T-helper 1 cell treated with Interleukin-12 subunit alpha and Interleukin-12 subunit beta and Interleukin-4 antibody, amounts not matched to agents 30 μg/mL and 1 μg/mL, for 36 hours (primary cell): ENCODE measurements around the gene PNPLA3.

Experiments used
- H3K27ac Mint-ChIP-seq: one replicate; pipeline ENCODE4 v1.8.0; 2021; ENCODE audit warnings: mild to moderate bottlenecking, mixed read lengths
- H3K27me3 Mint-ChIP-seq: one replicate; pipeline ENCODE4 v1.8.0; 2021; ENCODE audit warnings: low read depth, mixed read lengths
- H3K36me3 Mint-ChIP-seq: one replicate; pipeline ENCODE4 v1.8.0; 2021; ENCODE audit warnings: low read depth, mixed read lengths
- H3K4me1 Mint-ChIP-seq: one replicate; pipeline ENCODE4 v1.8.0; 2021; ENCODE audit warnings: low read depth, mixed read lengths
- H3K4me3 Mint-ChIP-seq: one replicate; pipeline ENCODE4 v1.8.0; 2021; ENCODE audit warnings: mild to moderate bottlenecking, moderate library complexity, mixed read lengths
- H3K9me3 Mint-ChIP-seq: one replicate; pipeline ENCODE4 v1.8.0; 2021; ENCODE audit warnings: mixed read lengths

PNPLA3 gene

DNA sequence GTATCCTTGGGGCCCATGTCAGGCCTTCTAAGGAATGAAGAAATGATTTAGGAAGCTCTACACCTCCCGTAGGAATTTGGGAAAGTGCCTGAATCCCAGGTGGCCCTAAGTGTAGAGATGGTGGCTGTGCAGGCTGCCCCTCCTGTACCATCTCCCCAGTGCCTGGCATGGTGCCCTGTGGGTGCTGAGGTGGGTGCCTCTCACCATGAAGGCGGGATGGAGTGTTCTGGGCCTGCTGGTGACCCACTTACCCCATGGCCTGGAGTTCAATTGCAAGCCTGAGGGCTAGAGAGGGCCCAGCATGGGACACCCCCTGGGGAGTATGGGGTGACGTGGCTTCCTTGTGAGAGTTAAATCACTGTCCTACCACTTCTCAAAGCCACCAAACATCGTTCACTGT, 51.4 kb downstream of the PNPLA3 start:
- Mint-ChIP-seq H3K27me3 (no peaks in the 10 kb centered on the region), H3K36me3 (peaks cover 25% of the 10 kb centered on the region)

DNA sequence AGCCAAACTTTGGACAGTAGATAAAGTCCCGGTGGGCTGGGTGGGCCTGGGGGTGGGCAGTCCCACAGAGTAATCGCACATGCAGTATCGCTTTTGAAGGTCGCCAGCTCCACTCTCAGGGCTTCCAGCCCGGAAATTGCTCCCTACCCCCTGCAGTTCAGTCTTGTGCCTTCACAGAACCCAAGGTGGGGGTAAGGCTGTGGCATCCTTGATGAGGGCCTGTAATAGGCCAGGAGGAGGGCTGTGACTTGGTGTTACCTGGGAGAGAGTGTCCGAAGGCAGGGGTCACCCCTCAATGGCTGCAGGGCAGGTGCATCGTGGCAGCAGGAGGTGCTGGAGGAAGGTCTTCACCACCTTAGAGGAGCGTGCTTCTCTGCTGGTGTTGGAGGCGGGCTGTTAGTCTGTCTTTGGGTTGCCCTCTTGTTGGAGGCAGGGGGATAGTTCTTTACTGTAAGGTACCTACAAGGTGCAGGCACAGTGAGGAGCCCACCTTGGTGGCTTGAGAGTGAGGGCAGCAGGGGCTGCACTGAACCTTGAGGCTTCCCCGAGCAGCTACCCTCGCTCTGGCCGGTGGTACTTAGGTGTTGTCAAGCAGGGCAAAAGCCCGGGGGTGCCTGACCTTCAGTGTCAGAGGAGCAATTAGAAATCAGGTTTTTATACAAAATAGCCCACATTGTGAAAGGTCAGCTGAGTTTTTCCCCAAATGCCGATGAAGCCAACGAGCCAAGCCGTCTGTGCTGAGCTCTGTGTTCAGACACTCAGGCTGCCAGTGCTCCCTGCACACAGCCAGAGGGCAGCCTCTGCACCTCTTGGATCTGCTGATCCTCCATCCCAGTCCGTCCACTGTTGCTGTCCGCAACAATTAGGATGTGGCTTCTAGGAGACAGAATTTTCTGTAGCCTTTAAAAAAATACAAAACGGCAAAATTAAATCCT, 53.5 kb downstream of the PNPLA3 start:
- H3K27me3 Mint-ChIP-seq: no peaks in the 10 kb centered on the region
- peaks cover 31% of the 10 kb centered on the region for H3K36me3 Mint-ChIP-seq
- no peak overlapping the region for H3K4me3 Mint-ChIP-seq
- no peaks in the 10 kb centered on the region for H3K4me1 Mint-ChIP-seq
- H3K9me3 Mint-ChIP-seq: no peaks in the 10 kb centered on the region
- H3K27ac Mint-ChIP-seq: no peak overlapping the region

More for the DNA sequence above, 51.4 kb downstream of the PNPLA3 start:
- no peaks in the 10 kb centered on the region for H3K4me1 Mint-ChIP-seq
- H3K4me3 Mint-ChIP-seq: no peak overlapping the region
- no peak overlapping the region for H3K27ac Mint-ChIP-seq
- no peaks in the 10 kb centered on the region for H3K9me3 Mint-ChIP-seq

DNA sequence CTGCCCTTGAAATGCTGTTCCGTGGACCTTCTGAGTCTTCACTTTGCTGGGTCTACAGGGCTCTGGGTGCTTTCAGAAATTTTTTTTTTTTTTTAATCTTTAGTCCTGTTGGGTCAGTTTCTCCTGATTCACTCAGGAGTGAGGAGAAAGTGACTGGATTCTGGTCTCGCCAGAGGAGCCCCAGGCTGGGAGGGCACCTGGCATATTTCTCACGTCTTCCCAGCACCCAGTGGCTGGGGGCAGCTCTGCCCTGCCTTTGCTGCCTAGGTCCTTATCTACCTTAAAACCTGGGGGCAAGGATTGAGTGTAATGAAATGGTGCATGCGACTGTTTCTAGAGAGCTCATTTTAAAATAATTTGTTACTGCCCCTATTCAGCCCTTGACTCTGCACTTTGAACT, 55.0 kb downstream of the PNPLA3 start:
- H3K9me3 Mint-ChIP-seq: no peaks in the 10 kb centered on the region
- H3K36me3 Mint-ChIP-seq: peaks cover 33% of the 10 kb centered on the region
- no peak overlapping the region for H3K4me3 Mint-ChIP-seq
- H3K27me3 Mint-ChIP-seq: no peaks in the 10 kb centered on the region
- H3K4me1 Mint-ChIP-seq: no peaks in the 10 kb centered on the region
- H3K27ac Mint-ChIP-seq: no peak overlapping the region

DNA sequence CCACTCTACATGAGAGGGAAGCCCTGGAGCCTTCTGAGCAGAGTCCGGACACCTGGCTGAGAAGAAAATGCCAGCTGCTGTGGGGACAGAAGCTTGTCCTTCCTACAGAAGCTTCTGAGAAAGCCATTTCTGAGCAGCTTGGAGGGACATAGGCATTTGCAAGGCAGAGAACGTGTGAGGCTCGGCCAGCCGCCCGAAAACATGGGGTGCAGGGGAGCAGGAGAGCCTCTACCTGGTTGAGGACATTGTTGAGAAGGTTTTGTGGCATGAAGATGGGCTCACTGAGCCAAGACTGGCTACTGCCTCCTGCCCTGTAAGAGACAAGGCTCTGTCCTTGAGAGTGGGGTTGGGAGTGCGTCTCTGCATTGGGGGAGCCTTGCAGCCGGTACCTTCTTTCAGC, 57.0 kb downstream of the PNPLA3 start:
- Mint-ChIP-seq H3K4me1 (no peaks in the 10 kb centered on the region), H3K27me3 (no peaks in the 10 kb centered on the region), H3K9me3 (no peaks in the 10 kb centered on the region), H3K27ac (no peak overlapping the region), H3K4me3 (no peak overlapping the region), H3K36me3 (peaks cover 36% of the 10 kb centered on the region)

DNA sequence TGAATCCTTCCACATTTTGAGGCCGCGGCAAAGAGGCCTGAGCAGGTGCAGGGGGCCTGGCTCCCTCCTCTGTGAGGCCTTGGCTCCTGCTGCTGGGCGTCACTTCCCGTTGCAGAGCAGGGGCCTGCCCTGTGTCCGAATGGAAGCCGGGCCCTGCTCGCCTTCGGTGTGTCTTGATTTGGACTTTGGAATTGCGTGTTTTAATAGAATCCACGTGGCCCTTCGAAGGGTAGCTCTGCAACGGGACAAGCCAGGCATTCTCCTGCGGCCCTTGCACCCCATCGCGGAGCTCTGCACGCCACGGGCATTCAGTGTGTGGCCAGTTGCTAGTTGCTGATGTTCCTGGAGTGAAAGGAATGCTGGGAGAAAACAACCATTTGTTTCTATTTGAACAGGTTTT, 57.4 kb downstream of the PNPLA3 start:
- Mint-ChIP-seq H3K4me3 (no peak overlapping the region), H3K9me3 (no peaks in the 10 kb centered on the region), H3K4me1 (no peaks in the 10 kb centered on the region), H3K27ac (no peak overlapping the region), H3K36me3 (peaks cover 33% of the 10 kb centered on the region), H3K27me3 (no peaks in the 10 kb centered on the region)

DNA sequence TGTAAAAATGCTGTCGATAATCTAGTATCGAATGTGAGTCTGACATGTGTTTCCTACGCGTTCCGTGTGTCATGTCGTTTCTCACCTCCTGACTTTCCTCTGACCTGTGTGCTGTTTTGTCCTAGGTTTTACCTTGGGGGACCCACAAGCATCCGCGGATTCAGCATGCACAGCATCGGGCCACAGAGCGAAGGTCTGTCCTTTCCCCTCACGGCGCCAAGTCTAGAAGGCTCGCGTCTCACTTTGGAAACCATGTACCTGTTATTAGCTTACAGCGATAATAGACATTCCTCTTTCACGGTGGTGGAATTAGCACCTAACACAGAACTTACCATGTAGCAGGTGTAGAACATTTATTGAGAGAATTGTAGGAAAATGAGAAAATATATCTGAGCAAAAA, 60.2 kb downstream of the PNPLA3 start:
- no peak overlapping the region for H3K27ac Mint-ChIP-seq
- H3K4me3 Mint-ChIP-seq: no peak overlapping the region
- H3K36me3 Mint-ChIP-seq: peaks cover 36% of the 10 kb centered on the region
- H3K9me3 Mint-ChIP-seq: no peaks in the 10 kb centered on the region
- H3K27me3 Mint-ChIP-seq: no peaks in the 10 kb centered on the region
- H3K4me1 Mint-ChIP-seq: no peaks in the 10 kb centered on the region

DNA sequence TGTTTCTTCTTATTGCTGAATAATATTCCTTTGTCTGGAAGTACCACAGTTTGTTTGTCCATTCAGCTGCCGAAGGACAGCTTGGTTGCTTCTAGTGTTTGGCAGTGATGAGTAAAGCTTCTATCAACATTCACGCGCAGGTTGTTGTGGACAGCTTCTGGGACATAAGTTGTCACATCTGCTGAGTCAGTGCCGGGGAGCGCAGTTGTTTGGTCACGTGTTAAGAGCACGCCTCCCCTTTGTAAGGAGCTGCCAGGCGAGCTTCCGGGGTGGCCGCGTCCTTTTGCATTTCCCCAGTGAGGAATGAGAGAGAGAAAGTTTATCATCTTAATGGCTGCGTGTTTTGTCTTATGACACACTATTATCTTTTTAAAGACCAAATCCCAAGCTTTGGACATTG, 61.9 kb downstream of the PNPLA3 start:
- no peaks in the 10 kb centered on the region for H3K4me1 Mint-ChIP-seq
- H3K27me3 Mint-ChIP-seq: no peaks in the 10 kb centered on the region
- H3K36me3 Mint-ChIP-seq: peaks cover 24% of the 10 kb centered on the region
- H3K9me3 Mint-ChIP-seq: no peaks in the 10 kb centered on the region
- no peak overlapping the region for H3K4me3 Mint-ChIP-seq
- no peak overlapping the region for H3K27ac Mint-ChIP-seq

DNA sequence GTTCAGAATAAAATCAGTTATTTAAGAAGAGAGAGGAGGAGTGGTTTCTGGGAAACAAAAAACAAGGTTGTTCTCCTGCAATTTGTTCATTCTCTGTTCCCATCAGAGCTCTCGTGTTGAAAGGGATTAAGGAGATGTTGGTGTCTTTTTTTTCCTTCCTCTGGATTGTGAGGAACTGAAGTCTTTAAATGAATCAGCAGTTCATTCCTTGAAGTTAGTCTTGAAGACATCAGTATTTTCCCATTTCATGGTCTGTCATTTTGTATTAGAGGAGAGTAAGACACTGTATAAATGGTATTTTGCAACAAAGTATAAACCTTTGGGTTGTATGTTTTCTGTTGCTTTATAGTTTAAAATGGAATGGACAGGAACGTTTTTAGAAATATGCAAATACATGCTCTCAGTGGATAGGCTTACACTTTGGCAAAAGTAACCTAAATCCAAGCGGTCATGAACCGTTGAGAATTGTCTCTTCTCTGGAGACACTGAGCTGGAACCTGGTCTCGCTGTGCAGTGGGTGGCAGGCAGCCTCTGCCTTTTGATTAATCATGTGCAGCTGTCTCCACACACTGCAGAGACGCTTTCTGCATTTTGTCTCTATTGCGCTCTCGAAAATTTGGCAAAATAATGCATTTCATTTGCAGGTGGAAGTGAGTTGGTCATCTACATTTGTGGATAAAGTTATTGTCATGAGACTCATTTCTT, 64.7 kb downstream of the PNPLA3 start:
- Mint-ChIP-seq H3K36me3 (peaks cover 29% of the 10 kb centered on the region), H3K4me1 (peaks cover 2% of the 10 kb centered on the region), H3K4me3 (no peak overlapping the region), H3K9me3 (no peaks in the 10 kb centered on the region), H3K27me3 (no peaks in the 10 kb centered on the region), H3K27ac (no peak overlapping the region)

DNA sequence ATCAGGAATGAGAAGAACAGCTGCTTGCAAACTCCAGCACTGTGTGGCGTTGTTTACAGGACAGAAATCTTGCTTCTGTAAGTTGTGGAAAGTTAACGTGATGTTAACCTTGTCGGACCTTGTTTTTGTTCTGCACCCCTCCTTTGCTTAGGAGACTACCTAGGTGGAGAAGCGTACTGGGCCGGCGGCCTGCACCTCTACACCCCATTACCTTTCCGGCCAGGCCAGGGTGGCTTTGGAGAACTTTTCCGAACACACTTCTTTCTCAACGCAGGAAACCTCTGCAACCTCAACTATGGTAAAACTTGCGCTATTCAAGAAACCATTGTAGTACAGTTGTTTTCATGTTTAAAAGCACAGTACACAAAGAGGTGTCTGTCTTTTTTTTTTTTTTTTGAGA, 65.4 kb downstream of the PNPLA3 start:
- Mint-ChIP-seq H3K4me1 (peaks cover 5% of the 10 kb centered on the region), H3K27me3 (no peaks in the 10 kb centered on the region), H3K4me3 (no peak overlapping the region), H3K27ac (no peak overlapping the region), H3K36me3 (peaks cover 29% of the 10 kb centered on the region), H3K9me3 (no peaks in the 10 kb centered on the region)

DNA sequence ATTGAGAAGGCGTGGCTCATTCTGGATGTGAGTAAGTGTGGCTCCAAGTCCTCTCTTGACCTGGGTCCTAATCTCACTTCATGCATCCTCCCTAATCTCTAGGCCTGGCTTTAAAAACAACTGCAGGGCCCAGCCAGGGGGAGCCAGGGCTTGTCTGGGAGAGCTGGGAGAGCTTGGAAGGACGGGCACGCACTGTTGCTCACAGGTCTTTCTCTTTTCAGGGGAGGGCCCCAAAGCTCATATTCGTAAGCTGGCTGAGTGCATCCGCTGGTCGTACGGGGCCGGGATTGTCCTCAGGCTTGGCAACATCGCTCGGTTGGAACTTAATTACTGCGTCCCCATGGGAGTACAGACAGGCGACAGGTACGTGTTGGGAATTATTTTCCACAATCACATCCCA, 66.4 kb downstream of the PNPLA3 start:
- Mint-ChIP-seq H3K4me3 (no peak overlapping the region), H3K4me1 (peaks cover 8% of the 10 kb centered on the region), H3K27me3 (no peaks in the 10 kb centered on the region), H3K9me3 (no peaks in the 10 kb centered on the region), H3K27ac (no peak overlapping the region), H3K36me3 (peaks cover 30% of the 10 kb centered on the region)

DNA sequence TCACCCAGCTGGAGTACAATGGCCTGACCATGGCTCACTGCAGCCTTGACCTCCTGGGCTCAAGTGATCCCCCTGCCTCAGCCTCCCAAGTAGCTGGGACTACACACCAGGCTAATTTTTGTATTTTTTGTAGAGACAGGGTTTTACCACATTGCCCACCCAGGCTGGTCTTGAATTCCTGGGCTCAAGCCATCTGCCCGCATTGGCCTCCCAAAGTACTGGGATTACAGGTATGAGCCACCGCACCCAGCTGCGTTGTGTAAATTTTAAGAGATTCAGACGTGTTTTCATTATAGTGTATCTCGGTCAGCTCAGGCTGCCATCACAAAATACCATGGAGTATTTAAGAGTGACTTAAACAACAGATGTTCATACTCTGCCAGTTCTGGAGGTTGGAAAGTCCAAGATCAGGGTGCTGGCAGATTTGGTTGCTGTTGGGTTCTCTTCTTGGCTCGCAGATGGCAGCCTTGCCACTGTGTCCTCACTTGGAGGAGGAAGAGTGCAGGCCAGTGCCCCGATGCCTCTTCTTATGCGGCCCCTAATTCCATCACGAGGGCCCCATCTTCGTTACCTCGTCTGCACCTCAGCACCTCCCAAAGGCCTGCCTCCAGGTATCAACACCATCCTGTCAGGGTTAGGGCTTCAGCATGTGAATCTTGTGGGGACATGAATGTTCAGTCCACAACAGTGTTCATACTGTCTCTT, 67.9 kb downstream of the PNPLA3 start:
- Mint-ChIP-seq H3K4me1 (peaks cover 17% of the 10 kb centered on the region), H3K36me3 (peaks cover 36% of the 10 kb centered on the region), H3K27me3 (no peaks in the 10 kb centered on the region), H3K9me3 (no peaks in the 10 kb centered on the region), H3K27ac (no peak overlapping the region), H3K4me3 (no peak overlapping the region)

DNA sequence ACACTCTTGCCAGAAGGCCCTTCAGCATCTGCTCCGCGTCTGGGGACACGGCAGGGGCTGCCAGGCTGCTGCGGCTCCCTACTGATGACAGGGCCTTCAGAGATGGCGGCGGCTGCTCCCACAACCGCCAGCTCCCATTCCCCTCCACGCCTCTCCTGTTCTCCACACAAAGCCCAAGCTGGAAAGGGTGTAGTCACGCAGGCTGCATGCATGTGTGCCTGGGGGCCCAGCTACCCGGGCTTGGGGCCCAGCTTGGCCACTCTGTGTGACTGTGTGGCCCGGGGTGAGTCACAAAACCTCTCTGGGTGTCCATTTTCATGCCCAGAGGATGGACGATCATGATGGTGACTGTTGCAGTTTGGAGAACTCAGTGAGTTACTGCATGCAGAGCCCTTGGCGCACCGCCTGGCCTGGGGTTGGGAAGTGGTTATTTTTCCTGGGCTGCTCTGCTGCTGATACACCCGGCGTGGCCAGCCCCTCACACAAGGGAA, 68.8 kb downstream of the PNPLA3 start:
- no peak overlapping the region for H3K27ac Mint-ChIP-seq
- no peaks in the 10 kb centered on the region for H3K27me3 Mint-ChIP-seq
- no peaks in the 10 kb centered on the region for H3K9me3 Mint-ChIP-seq
- no peak overlapping the region for H3K4me3 Mint-ChIP-seq
- H3K36me3 Mint-ChIP-seq: peaks cover 42% of the 10 kb centered on the region
- peaks cover 22% of the 10 kb centered on the region for H3K4me1 Mint-ChIP-seq

DNA sequence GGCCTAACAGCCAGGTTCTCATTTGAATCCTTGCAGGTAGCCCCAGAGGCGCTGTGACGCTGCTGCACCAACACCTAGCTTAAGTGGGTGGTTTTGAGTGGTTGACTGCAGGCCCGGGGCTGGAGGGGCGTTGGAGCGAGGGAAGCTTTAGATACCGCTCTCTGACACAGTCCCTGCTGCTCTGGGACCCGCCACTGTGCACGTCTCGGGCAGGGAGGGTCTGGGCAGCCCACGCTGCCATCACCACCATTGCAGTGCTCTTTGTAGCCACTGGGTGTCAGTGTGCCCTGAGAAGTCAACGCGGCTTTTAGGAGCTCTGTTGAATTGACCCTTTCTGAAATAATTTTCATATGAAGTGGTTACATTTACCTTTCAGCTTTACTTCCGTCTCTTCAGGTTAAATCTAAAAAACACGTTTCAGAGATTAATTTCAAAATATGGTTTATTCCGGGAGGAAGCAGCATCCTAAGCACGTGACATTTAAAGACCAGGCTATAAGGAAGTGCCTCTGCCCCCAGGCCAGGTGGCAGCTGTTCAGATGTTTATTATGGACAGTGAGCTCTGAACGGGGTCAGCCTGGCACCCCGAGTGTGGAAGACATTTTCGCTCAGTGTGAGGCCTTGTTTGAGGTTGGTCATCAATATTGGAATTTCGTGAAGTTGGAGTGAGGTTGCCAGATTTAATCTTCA, 69.6 kb downstream of the PNPLA3 start:
- H3K36me3 Mint-ChIP-seq: peaks cover 41% of the 10 kb centered on the region
- H3K4me3 Mint-ChIP-seq: no peak overlapping the region
- H3K27ac Mint-ChIP-seq: no peak overlapping the region
- H3K27me3 Mint-ChIP-seq: no peaks in the 10 kb centered on the region
- no peaks in the 10 kb centered on the region for H3K9me3 Mint-ChIP-seq
- H3K4me1 Mint-ChIP-seq: peaks cover 22% of the 10 kb centered on the region

DNA sequence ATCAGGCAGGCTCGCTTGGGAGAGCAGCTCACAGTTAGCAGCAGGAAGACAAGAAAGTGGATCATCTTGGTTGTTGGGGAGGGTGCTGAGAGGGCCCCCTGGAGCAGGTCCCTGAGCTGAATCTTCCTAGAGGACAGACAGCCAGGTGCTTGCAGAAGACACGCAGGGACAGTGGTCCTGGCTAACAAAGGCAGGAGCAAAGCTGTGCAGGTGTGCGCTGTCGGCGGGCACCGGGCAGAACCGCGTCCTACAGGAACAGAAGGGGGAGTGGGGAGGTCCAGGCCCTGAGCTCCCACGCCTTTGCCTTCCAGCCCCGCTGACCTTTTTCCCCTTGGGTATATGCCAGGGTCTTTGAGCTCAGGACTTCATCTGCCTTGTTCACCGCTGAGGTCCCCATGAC, 70.4 kb downstream of the PNPLA3 start:
- Mint-ChIP-seq H3K4me1 (peaks cover 22% of the 10 kb centered on the region), H3K36me3 (peaks cover 46% of the 10 kb centered on the region), H3K4me3 (peak overlapping the region; percentile 46), H3K27me3 (no peaks in the 10 kb centered on the region), H3K27ac (no peak overlapping the region), H3K9me3 (no peaks in the 10 kb centered on the region)
